ENCODE results near the gene SERPINB1. TPM values are rescaled to one million over a fixed set of nuclear protein-coding genes. Genes with fewer than 3 reads are reported as not detected.
A peak's percentile ranks its signal among the peaks of the same experiment; 100 is the strongest.

Gene SERPINB1
- total and polyA plus RNA-seq, 9 of the 15 experiments (the other 6 are each of a cell fraction or from before 2014, with no cell fraction given), result 33.9 to 108 (median 63.8) TPM

- TF ChIP-seq ZNF277 (CRISPR knock-in tag; IDR thresholded peaks at IDR 0.05; ENCODE audit: borderline replicate concordance), result no peak
- TF ChIP-seq ATF1 (CRISPR knock-in tag; IDR thresholded peaks at IDR 0.05), result no peak
- TF ChIP-seq ATF1 (tag; IDR thresholded peaks at IDR 0.05), result peak; percentile 60
- TF ChIP-seq BMI1 (IDR thresholded peaks at IDR 0.05; ENCODE audit: low read length), result no peak
- TF ChIP-seq ZSCAN29 (IDR thresholded peaks at IDR 0.05), result no peak
- TF ChIP-seq DLX4 (CRISPR knock-in tag; IDR thresholded peaks at IDR 0.05), result no peak
- TF ChIP-seq ZHX1 (conservative IDR thresholded peaks at IDR 0.05; ENCODE audit: low read length), result no peak
- TF ChIP-seq MED1 (CRISPR knock-in tag; IDR thresholded peaks at IDR 0.05; ENCODE audit: borderline replicate concordance), result no peak
- peak; percentile 34 for TF ChIP-seq RBBP5 (IDR thresholded peaks at IDR 0.05; ENCODE audit: borderline replicate concordance, insufficient read depth, low read length, poor library complexity, severe bottlenecking)
- TF ChIP-seq ZNF212 (CRISPR knock-in tag; IDR thresholded peaks at IDR 0.05), result no peak
- no peak for TF ChIP-seq SP2 (IDR thresholded peaks at IDR 0.05; ENCODE audit: extremely low read depth, low read depth, low read length, poor library complexity, severe bottlenecking)
- TF ChIP-seq C11orf30 (IDR thresholded peaks at IDR 0.05; ENCODE audit: low read depth), result no peak
- TF ChIP-seq NCOA4 (IDR thresholded peaks at IDR 0.05; ENCODE audit: partially characterized antibody), result no peak
- TF ChIP-seq ZNF592 (IDR thresholded peaks at IDR 0.05), result peak; percentile 65
- TF ChIP-seq KAT2B (IDR thresholded peaks at IDR 0.05; ENCODE audit: low read depth, low read length), result no peak
- no peak for TF ChIP-seq ZNF280A (IDR thresholded peaks at IDR 0.05; ENCODE audit: low read depth, partially characterized antibody)
- TF ChIP-seq HDAC8 (tag; IDR thresholded peaks at IDR 0.05), result no peak
- peak; percentile 59; the same call in 1 of the 2 replicates for TF ChIP-seq ZBTB17 (CRISPR knock-in tag; IDR thresholded peaks at IDR 0.05)
These were observed 58.3 kb downstream of the SERPINB1 start (continued) for GRCh38 chr6:2783188-2783963.
